Activated naive CD4-positive, alpha-beta T cell treated with anti-CD3 and anti-CD28 coated beads for 36 hours (primary cell): ENCODE measurements around the gene HOMER2. TPM values are rescaled to one million over a fixed set of nuclear protein-coding genes. Genes with fewer than 3 reads are reported as not detected.
"Not testable (repeated sequence)": the region's sequence is repeated elsewhere in the genome, so short reads cannot be mapped to it uniquely, and the experiment has no call there.

Experiments used
- CTCF ChIA-PET: fragments of 350-600 bp; sonication (Branson Sonifier 250); formaldehyde crosslinking; loops from one replicate; lab custom pipeline; 2021; ENCODE audit warnings: antibody characterized with exemption; lab: Charles Lee
- DNase-seq: peaks from one replicate; pipeline ENCODE4 v3.0.0-alpha.2; 2020
- H3K27ac Mint-ChIP-seq: one replicate; pipeline ENCODE4 v1.8.0; 2021; ENCODE audit warnings: mild to moderate bottlenecking, mixed read lengths
- H3K27me3 Mint-ChIP-seq: one replicate; pipeline ENCODE4 v1.8.0; 2021; ENCODE audit warnings: low read depth, mixed read lengths
- H3K36me3 Mint-ChIP-seq: one replicate; pipeline ENCODE4 v1.8.0; 2021; ENCODE audit warnings: low read depth, mixed read lengths
- H3K4me1 Mint-ChIP-seq: one replicate; pipeline ENCODE4 v1.8.0; 2021; ENCODE audit warnings: low read depth, mixed read lengths
- H3K4me3 Mint-ChIP-seq: one replicate; pipeline ENCODE4 v1.8.0; 2021; ENCODE audit warnings: mild to moderate bottlenecking, moderate library complexity, mixed read lengths
- H3K9me3 Mint-ChIP-seq: one replicate; pipeline ENCODE4 v1.8.0; 2021; ENCODE audit warnings: mixed read lengths
- intact Hi-C: fragments of 100-400 bp; cut with micrococcal nuclease; formaldehyde crosslinking; loops from one replicate; pipeline ENCODE4 v1.15.1; 2023
- total RNA-seq, 2 experiments: library from RNA; stranded (reverse); gene quantifications; one replicate each; pipeline ENCODE4 v1.2.3, GENCODE V29; 2021

HOMER2 gene
- total RNA-seq, 2 experiments from 2014 or later: 2.3 to 2.8 TPM

GRCh38 chr15:82878325-82878724 lies 74.2 kb downstream of the HOMER2 start:
- intact Hi-C loops: no loop called here
- Mint-ChIP-seq H3K27ac (no peak overlapping the region), H3K36me3 (no peaks in the 10 kb centered on the region), H3K4me1 (no peaks in the 10 kb centered on the region), H3K4me3 (no peak overlapping the region), H3K27me3 (no peaks in the 10 kb centered on the region), H3K9me3 (no peaks in the 10 kb centered on the region)
- CTCF ChIA-PET: no interaction called here
- no peak for DNase-seq

- Mint-ChIP-seq H3K27ac (no peak overlapping the region), H3K4me3 (no peak overlapping the region), H3K4me1 (no peaks in the 10 kb centered on the region), H3K36me3 (no peaks in the 10 kb centered on the region), H3K9me3 (no peaks in the 10 kb centered on the region), H3K27me3 (no peaks in the 10 kb centered on the region)
- CTCF ChIA-PET: no interaction called here
- no peak for DNase-seq
- intact Hi-C loops: no loop called here
Measured at GRCh38 chr15:82877825-82878224, 74.7 kb downstream of the HOMER2 start.

GRCh38 chr15:82875411-82876003 lies 77.0 kb downstream of the HOMER2 start:
- no peaks in the 10 kb centered on the region for H3K9me3 Mint-ChIP-seq
- H3K36me3 Mint-ChIP-seq: no peaks in the 10 kb centered on the region
- no peak overlapping the region for H3K4me3 Mint-ChIP-seq
- intact Hi-C loops: no loop called here
- no peaks in the 10 kb centered on the region for H3K4me1 Mint-ChIP-seq
- no peak overlapping the region for H3K27ac Mint-ChIP-seq
- CTCF ChIA-PET: no interaction called here
- no peak for DNase-seq
- no peaks in the 10 kb centered on the region for H3K27me3 Mint-ChIP-seq

DNA sequence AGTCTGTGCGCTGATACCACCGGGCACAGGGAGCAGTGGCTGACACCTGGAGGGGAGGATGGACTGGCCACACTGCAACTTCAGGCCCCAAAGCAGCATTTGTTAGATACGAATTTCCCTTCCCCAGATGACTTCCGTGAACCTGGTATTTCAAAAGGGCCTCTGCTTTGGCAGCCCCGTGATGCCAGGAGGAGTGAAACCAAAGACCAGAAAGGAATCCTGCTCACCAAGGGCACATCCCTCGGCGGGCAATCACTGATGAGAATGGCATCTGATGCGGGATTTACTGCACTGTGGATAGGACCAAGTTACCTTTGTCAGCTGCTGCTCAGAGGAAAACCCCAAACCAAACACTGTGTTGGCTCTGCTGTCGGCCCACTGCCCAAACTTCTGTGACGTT lies 77.6 kb downstream of the HOMER2 start:
- Mint-ChIP-seq H3K36me3 (no peaks in the 10 kb centered on the region), H3K9me3 (no peaks in the 10 kb centered on the region), H3K4me1 (no peaks in the 10 kb centered on the region), H3K27me3 (no peaks in the 10 kb centered on the region), H3K4me3 (no peak overlapping the region), H3K27ac (no peak overlapping the region)
- intact Hi-C loops: no loop called here
- no peak for DNase-seq
- CTCF ChIA-PET: no interaction called here

- no peak for DNase-seq
- no peaks in the 10 kb centered on the region for H3K27me3 Mint-ChIP-seq
- H3K9me3 Mint-ChIP-seq: no peaks in the 10 kb centered on the region
- H3K27ac Mint-ChIP-seq: no peak overlapping the region
- H3K4me1 Mint-ChIP-seq: no peaks in the 10 kb centered on the region
- H3K36me3 Mint-ChIP-seq: no peaks in the 10 kb centered on the region
- intact Hi-C loops: no loop called here
- CTCF ChIA-PET: no interaction called here
- no peak overlapping the region for H3K4me3 Mint-ChIP-seq
Measured at GRCh38 chr15:82874267-82874666, 78.3 kb downstream of the HOMER2 start.

DNA sequence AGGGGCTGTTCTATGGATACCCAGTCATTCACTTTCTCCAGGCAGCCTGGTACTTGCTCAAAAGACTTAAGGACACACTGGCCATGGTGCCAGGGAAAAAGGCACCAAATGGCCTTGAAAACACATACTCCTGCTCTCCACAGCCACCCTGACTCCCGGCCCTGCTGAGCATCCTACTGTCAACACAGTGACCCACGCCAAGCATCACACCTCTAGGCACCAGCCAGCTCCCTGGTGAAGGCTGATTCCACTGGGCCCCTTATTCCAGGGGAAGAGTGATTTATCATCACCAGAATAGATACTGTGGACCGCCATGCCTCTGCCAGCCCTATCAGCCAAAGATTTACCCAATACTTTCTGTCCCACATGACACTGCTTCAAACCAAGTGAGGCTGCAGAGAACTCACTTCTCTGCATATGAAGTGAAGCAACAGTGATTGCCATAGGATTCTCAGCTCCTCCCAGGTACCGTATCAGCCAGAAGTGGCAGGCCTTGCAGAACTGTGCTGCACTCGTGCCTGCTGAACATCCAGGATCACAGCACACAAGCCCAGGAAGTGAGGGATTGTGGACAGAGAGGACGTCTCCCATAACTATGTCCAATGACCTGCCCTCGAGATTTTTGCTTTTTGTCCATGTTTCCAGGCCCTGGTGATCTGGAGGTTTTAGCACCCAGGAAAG lies 79.4 kb downstream of the HOMER2 start:
- CTCF ChIA-PET: no interaction called here
- intact Hi-C loops: no loop called here
- DNase-seq: no peak
- H3K27me3 Mint-ChIP-seq: no peaks in the 10 kb centered on the region
- no peaks in the 10 kb centered on the region for H3K36me3 Mint-ChIP-seq
- no peaks in the 10 kb centered on the region for H3K9me3 Mint-ChIP-seq
- no peaks in the 10 kb centered on the region for H3K4me1 Mint-ChIP-seq
- H3K27ac Mint-ChIP-seq: no peak overlapping the region
- H3K4me3 Mint-ChIP-seq: no peak overlapping the region

DNA sequence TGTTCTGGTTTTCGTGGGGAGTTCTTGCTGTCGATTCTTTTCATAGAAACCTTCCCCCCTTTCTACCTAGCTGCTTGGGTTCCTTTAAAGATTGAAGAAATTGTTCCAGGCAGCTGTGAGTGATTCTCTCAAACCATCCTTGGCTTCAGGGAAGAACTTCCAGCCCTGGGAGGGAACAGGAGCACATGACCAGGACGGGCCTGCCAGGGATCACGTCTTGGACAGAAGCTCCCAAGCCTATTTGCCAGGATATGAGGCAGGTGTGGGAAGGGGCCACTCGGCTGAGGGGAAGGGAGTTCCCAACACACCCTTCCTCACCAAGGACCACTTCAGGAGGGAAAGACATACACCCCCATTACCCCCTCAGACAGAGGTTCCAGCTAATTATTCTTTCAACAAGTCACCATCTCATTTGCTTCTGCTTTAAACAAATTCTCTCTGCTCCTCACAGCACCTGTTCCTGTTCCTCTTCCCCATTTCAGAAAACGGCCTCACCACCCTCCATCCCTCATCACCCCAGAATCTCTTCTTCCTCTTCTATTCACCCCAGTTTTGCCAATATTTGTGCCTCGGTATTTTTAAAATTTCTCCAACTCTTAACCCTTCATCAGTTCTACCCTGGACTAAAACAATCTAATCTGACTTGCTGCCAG lies 80.6 kb downstream of the HOMER2 start:
- CTCF ChIA-PET: no interaction called here
- no peaks in the 10 kb centered on the region for H3K4me1 Mint-ChIP-seq

GRCh38 chr15:82871358-82871757 lies 81.2 kb downstream of the HOMER2 start:
- H3K4me3 Mint-ChIP-seq: no peak overlapping the region
- no peaks in the 10 kb centered on the region for H3K36me3 Mint-ChIP-seq
- intact Hi-C loops: no loop called here
- H3K4me1 Mint-ChIP-seq: no peaks in the 10 kb centered on the region
- H3K9me3 Mint-ChIP-seq: no peaks in the 10 kb centered on the region
- H3K27ac Mint-ChIP-seq: no peak overlapping the region
- CTCF ChIA-PET: no interaction called here
- no peaks in the 10 kb centered on the region for H3K27me3 Mint-ChIP-seq
- no peak for DNase-seq

More for the DNA sequence above, 80.6 kb downstream of the HOMER2 start:
- intact Hi-C loops: no loop called here
- H3K27me3 Mint-ChIP-seq: no peaks in the 10 kb centered on the region
- no peaks in the 10 kb centered on the region for H3K9me3 Mint-ChIP-seq
- H3K4me3 Mint-ChIP-seq: no peak overlapping the region
- no peak for DNase-seq
- no peaks in the 10 kb centered on the region for H3K36me3 Mint-ChIP-seq
- no peak overlapping the region for H3K27ac Mint-ChIP-seq

GRCh38 chr15:82870727-82871320 lies 81.7 kb downstream of the HOMER2 start:
- Mint-ChIP-seq H3K27me3 (no peaks in the 10 kb centered on the region), H3K9me3 (no peaks in the 10 kb centered on the region), H3K27ac (no peak overlapping the region), H3K4me3 (no peak overlapping the region), H3K36me3 (no peaks in the 10 kb centered on the region), H3K4me1 (no peaks in the 10 kb centered on the region)
- CTCF ChIA-PET: no interaction called here
- intact Hi-C loops: no loop called here
- DNase-seq: no peak

GRCh38 chr15:82865981-82866380 lies 86.5 kb downstream of the HOMER2 start:
- CTCF ChIA-PET: interaction anchor here (0.9 to 1.3 kb wide), 2 partner anchors 130 to 335 kb away, joined by 3 read pairs; no protein-coding TSS in a partner anchor
- H3K4me3 Mint-ChIP-seq, H3K36me3 Mint-ChIP-seq, intact Hi-C loops, H3K27me3 Mint-ChIP-seq, DNase-seq, H3K9me3 Mint-ChIP-seq, H3K4me1 Mint-ChIP-seq, H3K27ac Mint-ChIP-seq: not testable (repeated sequence)

GRCh38 chr15:82865581-82865980 lies 86.9 kb downstream of the HOMER2 start:
- DNase-seq, H3K27me3 Mint-ChIP-seq, intact Hi-C loops, H3K27ac Mint-ChIP-seq, H3K4me3 Mint-ChIP-seq, H3K4me1 Mint-ChIP-seq, H3K9me3 Mint-ChIP-seq, H3K36me3 Mint-ChIP-seq: not testable (repeated sequence)
- CTCF ChIA-PET: interaction anchor here (1.3 kb wide), 1 partner anchor 335 kb away, joined by 3 read pairs; no protein-coding TSS in a partner anchor

- CTCF ChIA-PET: interaction anchor here (1.3 kb wide), 1 partner anchor 334 kb away, joined by 3 read pairs; no protein-coding TSS in a partner anchor
- H3K4me1 Mint-ChIP-seq: no peaks in the 10 kb centered on the region
- intact Hi-C loops: no loop called here
- no peaks in the 10 kb centered on the region for H3K27me3 Mint-ChIP-seq
- H3K9me3 Mint-ChIP-seq: no peaks in the 10 kb centered on the region
- DNase-seq: no peak
- H3K4me3 Mint-ChIP-seq: no peak overlapping the region
- no peaks in the 10 kb centered on the region for H3K36me3 Mint-ChIP-seq
- no peak overlapping the region for H3K27ac Mint-ChIP-seq
Measured at GRCh38 chr15:82864967-82865366, 87.6 kb downstream of the HOMER2 start.
